Measurements from ENCODE around the gene NEGR1.

DNA sequence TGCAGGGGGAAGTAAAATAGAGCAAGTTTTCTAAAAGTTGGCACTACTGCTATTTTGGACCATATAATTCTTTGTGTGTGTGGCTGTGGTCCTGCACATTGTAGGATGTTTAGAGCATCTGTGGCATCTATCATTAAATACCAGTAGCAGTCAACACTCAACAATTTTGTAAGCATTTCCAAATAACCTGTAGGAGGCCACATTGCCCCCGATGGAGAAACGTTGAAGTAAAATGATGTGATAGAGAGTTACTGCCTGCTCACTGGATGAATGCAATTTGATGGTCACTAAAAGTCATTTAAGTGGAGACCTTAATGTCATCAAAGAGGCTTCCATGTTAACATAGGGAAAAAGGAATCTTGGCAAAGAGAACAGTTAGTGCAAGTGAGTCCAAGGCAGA is 560.8 kb downstream of the NEGR1 start:
- TF ChIP-seq, protein P1, sequence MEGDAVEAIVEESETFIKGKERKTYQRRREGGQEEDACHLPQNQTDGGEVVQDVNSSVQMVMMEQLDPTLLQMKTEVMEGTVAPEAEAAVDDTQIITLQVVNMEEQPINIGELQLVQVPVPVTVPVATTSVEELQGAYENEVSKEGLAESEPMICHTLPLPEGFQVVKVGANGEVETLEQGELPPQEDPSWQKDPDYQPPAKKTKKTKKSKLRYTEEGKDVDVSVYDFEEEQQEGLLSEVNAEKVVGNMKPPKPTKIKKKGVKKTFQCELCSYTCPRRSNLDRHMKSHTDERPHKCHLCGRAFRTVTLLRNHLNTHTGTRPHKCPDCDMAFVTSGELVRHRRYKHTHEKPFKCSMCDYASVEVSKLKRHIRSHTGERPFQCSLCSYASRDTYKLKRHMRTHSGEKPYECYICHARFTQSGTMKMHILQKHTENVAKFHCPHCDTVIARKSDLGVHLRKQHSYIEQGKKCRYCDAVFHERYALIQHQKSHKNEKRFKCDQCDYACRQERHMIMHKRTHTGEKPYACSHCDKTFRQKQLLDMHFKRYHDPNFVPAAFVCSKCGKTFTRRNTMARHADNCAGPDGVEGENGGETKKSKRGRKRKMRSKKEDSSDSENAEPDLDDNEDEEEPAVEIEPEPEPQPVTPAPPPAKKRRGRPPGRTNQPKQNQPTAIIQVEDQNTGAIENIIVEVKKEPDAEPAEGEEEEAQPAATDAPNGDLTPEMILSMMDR (IDR thresholded peaks at IDR 0.05), result no peak
- TF ChIP-seq EP300 (IDR thresholded peaks at IDR 0.05) (no peak), POLR2A (IDR thresholded peaks at IDR 0.05; ENCODE audit: low read depth) (no peak), POLR2AphosphoS5 (IDR thresholded peaks at IDR 0.05) (no peak)
